Retinal pigment epithelial cell (primary cell): ENCODE measurements around the gene C1orf198.

Experiments used
- DNase-seq: peaks from one replicate; pipeline ENCODE4 v3.0.0-alpha.2; 2010; ENCODE audit warnings: low read depth
- H3K4me3 ChIP-seq: 2 replicates; pipeline ENCODE4 v1.5.1; 2011; ENCODE audit warnings: mild to moderate bottlenecking, low read length, control low read depth, moderate library complexity
- CTCF ChIP-seq: conservative IDR thresholded peaks from 2 replicates; pipeline ENCODE4 v1.5.1; 2011; ENCODE audit warnings: low read depth, low read length, control low read depth, inconsistent platforms

C1orf198 gene

GRCh38 chr1:230812568-230812967, 55.8 kb downstream of the C1orf198 start:
- TF ChIP-seq CTCF, result no peak
- H3K4me3 ChIP-seq, result no peak overlapping the region
- DNase-seq, result no peak

- H3K4me3 ChIP-seq, result no peak overlapping the region
- TF ChIP-seq CTCF, result no peak
- DNase-seq, result no peak
Measured at GRCh38 chr1:230809256-230809990, 58.9 kb downstream of the C1orf198 start.

GRCh38 chr1:230808281-230808872, 59.9 kb downstream of the C1orf198 start:
- no peak overlapping the region for H3K4me3 ChIP-seq
- DNase-seq, result no peak
- TF ChIP-seq CTCF, result no peak

- TF ChIP-seq CTCF, result no peak
- H3K4me3 ChIP-seq, result no peak overlapping the region
- no peak for DNase-seq
Measured at GRCh38 chr1:230807561-230808280, 60.6 kb downstream of the C1orf198 start.

- DNase-seq, result no peak
- no peak for TF ChIP-seq CTCF
Measured at GRCh38 chr1:230807029-230807428, 61.3 kb downstream of the C1orf198 start.

GRCh38 chr1:230806552-230806951, 61.8 kb downstream of the C1orf198 start:
- no peak overlapping the region for H3K4me3 ChIP-seq
- no peak for TF ChIP-seq CTCF
- DNase-seq, result no peak

More at GRCh38 chr1:230807029-230807428, 61.3 kb downstream of the C1orf198 start:
- no peak overlapping the region for H3K4me3 ChIP-seq
